HEK293T (cell line): ENCODE measurements around the gene PDE8A.

ENCODE experiments used
- CTCF ChIA-PET: fragments of 350-600 bp; formaldehyde crosslinking; extraction: SDS; loops from one replicate; lab custom pipeline; 2021; ENCODE audit warnings: antibody characterized with exemption, inconsistent platforms; lab: Yijun Ruan, JAX
- POLR2A ChIA-PET: fragments of 350-600 bp; formaldehyde crosslinking; extraction: SDS; loops from one replicate; lab custom pipeline; 2020; ENCODE audit warnings: antibody characterized with exemption, inconsistent platforms; lab: Yijun Ruan, JAX
- DNase-seq: peaks from one replicate; pipeline ENCODE4 v3.0.0; 2012; ENCODE audit warnings: mixed read lengths; ENCODE audit errors: extremely low spot score
- ARNT ChIP-seq: fragments of 450-650 bp; IDR thresholded peaks from 2 replicates; pipeline ENCODE4 v1.6.1; 2017; ENCODE audit warnings: mild to moderate bottlenecking
- BHLHE40 ChIP-seq: fragments of 450-650 bp; IDR thresholded peaks from 2 replicates; pipeline ENCODE4 v1.6.1; 2016; ENCODE audit warnings: mild to moderate bottlenecking, moderate library complexity, borderline replicate concordance
- CTBP1 ChIP-seq: fragments of 450-650 bp; IDR thresholded peaks from 2 replicates; pipeline ENCODE4 v1.6.1; 2016; ENCODE audit warnings: borderline replicate concordance
- ELF4 ChIP-seq: fragments of 450-650 bp; IDR thresholded peaks from 2 replicates; pipeline ENCODE4 v1.6.1; 2017; ENCODE audit warnings: antibody characterized with exemption
- FOXA1 ChIP-seq: fragments of 450-650 bp; IDR thresholded peaks from 2 replicates; pipeline ENCODE4 v1.6.1; 2016; ENCODE audit warnings: mild to moderate bottlenecking
- FOXK2 ChIP-seq: fragments of 450-650 bp; IDR thresholded peaks from 2 replicates; pipeline ENCODE4 v1.6.1; 2016; ENCODE audit warnings: mild to moderate bottlenecking
- FOXM1 ChIP-seq: fragments of 450-650 bp; IDR thresholded peaks from 2 replicates; pipeline ENCODE4 v1.6.1; 2017; ENCODE audit warnings: mild to moderate bottlenecking, borderline replicate concordance
- HDGF ChIP-seq: fragments of 450-650 bp; IDR thresholded peaks from 2 replicates; pipeline ENCODE4 v1.6.1; 2017; ENCODE audit warnings: antibody characterized with exemption, borderline replicate concordance
- L3MBTL2 ChIP-seq: fragments of 450-650 bp; conservative IDR thresholded peaks from 2 replicates; pipeline ENCODE4 v1.6.1; 2016; ENCODE audit warnings: mild to moderate bottlenecking
- LEF1 ChIP-seq: fragments of 450-650 bp; IDR thresholded peaks from 2 replicates; pipeline ENCODE4 v1.6.1; 2017; ENCODE audit warnings: mild to moderate bottlenecking, borderline replicate concordance
- NFRKB ChIP-seq: fragments of 450-650 bp; IDR thresholded peaks from 2 replicates; pipeline ENCODE4 v1.6.1; 2016; ENCODE audit warnings: mild to moderate bottlenecking, moderate library complexity
- PKNOX1 ChIP-seq: fragments of 450-650 bp; IDR thresholded peaks from 2 replicates; pipeline ENCODE4 v1.6.1; 2016
- SP1 ChIP-seq: fragments of 450-650 bp; IDR thresholded peaks from 2 replicates; pipeline ENCODE4 v1.6.1; 2017
- SUZ12 ChIP-seq: fragments of 450-650 bp; IDR thresholded peaks from 2 replicates; pipeline ENCODE4 v1.6.1; 2016; ENCODE audit warnings: mild to moderate bottlenecking
- TARDBP ChIP-seq: fragments of 450-650 bp; IDR thresholded peaks from 2 replicates; pipeline ENCODE4 v1.6.1; 2016
- ZNF384 ChIP-seq: fragments of 450-650 bp; IDR thresholded peaks from 2 replicates; pipeline ENCODE4 v1.6.1; 2016

The PDE8A gene

GRCh38 chr15:84981711-84982300, at the start of gene PDE8A:
Gene PDE8A (plus strand): TSS chr15:84981856. CDS start chr15:84982163, 307 bp downstream.
- TF ChIP-seq FOXM1 (0 out of 2 replicates have a peak, but pooled peaks have one; percentile 11), TARDBP (no peak)
- ChIA-PET CTCF (interaction anchor here (0.6 kb wide), 1 partner anchor 10 kb away, joined by 3 read pairs; no protein-coding TSS in a partner anchor), POLR2A (interaction anchor here (1.4 to 2.7 kb wide), 2 partner anchors 11 to 26 kb away, joined by 5 to 7 read pairs; no protein-coding TSS in a partner anchor)
- peak; percentile 49 for DNase-seq

- POLR2A ChIA-PET: no interaction called here
- DNase-seq: no peak
- CTCF ChIA-PET: no interaction called here
- no peak for TF ChIP-seq TARDBP
- TF ChIP-seq BHLHE40: no peak
- no peak for TF ChIP-seq ELF4
- TF ChIP-seq NFRKB: no peak
- TF ChIP-seq ZNF384: no peak
- no peak for TF ChIP-seq L3MBTL2
- no peak for TF ChIP-seq LEF1
- TF ChIP-seq FOXK2: no peak
- no peak for TF ChIP-seq HDGF
- TF ChIP-seq PKNOX1: no peak
- no peak for TF ChIP-seq SUZ12
- TF ChIP-seq FOXM1: no peak
Measured at GRCh38 chr15:84934942-84935729, 46.5 kb upstream of the PDE8A start.

- CTCF ChIA-PET: interaction anchor here (1.1 kb wide), 1 partner anchor 9 kb away, joined by 5 read pairs; no protein-coding TSS in a partner anchor
- POLR2A ChIA-PET: no interaction called here
- TF ChIP-seq NFRKB (no peak), PKNOX1 (no peak), CTBP1 (no peak), SUZ12 (no peak), FOXK2 (no peak)
- no peak for DNase-seq
Measured at GRCh38 chr15:84937144-84937543, 44.5 kb upstream of the PDE8A start.

GRCh38 chr15:84938726-84939125, 42.9 kb upstream of the PDE8A start:
- DNase-seq: no peak
- ChIA-PET CTCF (no interaction called here), POLR2A (no interaction called here)
- no peak for TF ChIP-seq SP1
- no peak for TF ChIP-seq NFRKB
- TF ChIP-seq FOXK2: no peak
- no peak for TF ChIP-seq FOXA1
- no peak for TF ChIP-seq ARNT
- no peak for TF ChIP-seq FOXM1
- TF ChIP-seq CTBP1: no peak
- TF ChIP-seq ZNF384: no peak
- TF ChIP-seq L3MBTL2: no peak
- TF ChIP-seq PKNOX1: no peak

GRCh38 chr15:84940399-84940798, 41.3 kb upstream of the PDE8A start:
- no peak for DNase-seq
- TF ChIP-seq NFRKB (no peak), SUZ12 (no peak), TARDBP (no peak), ARNT (no peak)
- ChIA-PET POLR2A (no interaction called here), CTCF (interaction anchor here (0.8 kb wide), 1 partner anchor 12 kb away, joined by 3 read pairs; no protein-coding TSS in a partner anchor)

- DNase-seq: no peak
- ChIA-PET CTCF (interaction anchor here (0.6 kb wide), 1 partner anchor 762 kb away, joined by 3 read pairs; no protein-coding TSS in a partner anchor), POLR2A (no interaction called here)
- no peak for TF ChIP-seq L3MBTL2
- TF ChIP-seq LEF1: no peak
- TF ChIP-seq ELF4: no peak
Measured at GRCh38 chr15:84942456-84942855, 39.2 kb upstream of the PDE8A start.

GRCh38 chr15:84944311-84944710, 37.3 kb upstream of the PDE8A start:
- POLR2A ChIA-PET: no interaction called here
- CTCF ChIA-PET: no interaction called here
- TF ChIP-seq FOXK2 (no peak), LEF1 (no peak), TARDBP (no peak), NFRKB (no peak), HDGF (no peak), FOXA1 (no peak), FOXM1 (no peak), ARNT (no peak), SP1 (no peak), L3MBTL2 (no peak), ELF4 (no peak), SUZ12 (no peak), ZNF384 (no peak), PKNOX1 (no peak), CTBP1 (no peak), BHLHE40 (no peak)
- DNase-seq: no peak
